Activated naive CD4-positive, alpha-beta T cell treated with anti-CD3 and anti-CD28 coated beads, Interleukin-2, amount 50 U/mL, for 72 hours (primary cell): ENCODE data around the gene RIPOR2. TPM values are rescaled to one million over a fixed set of nuclear protein-coding genes. Genes with fewer than 3 reads are reported as not detected.

Source experiments
- ATAC-seq, 2 donors: fragments of 150-1000 bp; cut with Tn5 transposase; 2 replicates each; pipeline ENCODE4 v1.10.0; 2021; ENCODE audit warnings: mild to moderate bottlenecking in 2 of 2, moderate library complexity in 2 of 2
- DNase-seq, 2 donors: peaks; one replicate each; pipeline ENCODE4 v3.0.0; 2021 to 2022; ENCODE audit warnings: low spot score in 2 of 2
- H3K27ac Mint-ChIP-seq, 2 donors: one replicate each; pipeline ENCODE4 v1.8.0; 2022; ENCODE audit warnings: mild to moderate bottlenecking in 2 of 2, mixed read lengths in 2 of 2
- H3K36me3 Mint-ChIP-seq, 2 donors: one replicate each; pipeline ENCODE4 v1.8.0; 2022; ENCODE audit warnings: mixed read lengths in 2 of 2
- H3K9me3 Mint-ChIP-seq, 2 donors: one replicate each; pipeline ENCODE4 v1.8.0; 2022; ENCODE audit warnings: mixed read lengths in 2 of 2
- total RNA-seq, 2 donors: library from RNA; stranded (reverse); gene quantifications; one replicate each; pipeline ENCODE4 v1.2.3, GENCODE V29; 2022

RIPOR2 gene, protein sequence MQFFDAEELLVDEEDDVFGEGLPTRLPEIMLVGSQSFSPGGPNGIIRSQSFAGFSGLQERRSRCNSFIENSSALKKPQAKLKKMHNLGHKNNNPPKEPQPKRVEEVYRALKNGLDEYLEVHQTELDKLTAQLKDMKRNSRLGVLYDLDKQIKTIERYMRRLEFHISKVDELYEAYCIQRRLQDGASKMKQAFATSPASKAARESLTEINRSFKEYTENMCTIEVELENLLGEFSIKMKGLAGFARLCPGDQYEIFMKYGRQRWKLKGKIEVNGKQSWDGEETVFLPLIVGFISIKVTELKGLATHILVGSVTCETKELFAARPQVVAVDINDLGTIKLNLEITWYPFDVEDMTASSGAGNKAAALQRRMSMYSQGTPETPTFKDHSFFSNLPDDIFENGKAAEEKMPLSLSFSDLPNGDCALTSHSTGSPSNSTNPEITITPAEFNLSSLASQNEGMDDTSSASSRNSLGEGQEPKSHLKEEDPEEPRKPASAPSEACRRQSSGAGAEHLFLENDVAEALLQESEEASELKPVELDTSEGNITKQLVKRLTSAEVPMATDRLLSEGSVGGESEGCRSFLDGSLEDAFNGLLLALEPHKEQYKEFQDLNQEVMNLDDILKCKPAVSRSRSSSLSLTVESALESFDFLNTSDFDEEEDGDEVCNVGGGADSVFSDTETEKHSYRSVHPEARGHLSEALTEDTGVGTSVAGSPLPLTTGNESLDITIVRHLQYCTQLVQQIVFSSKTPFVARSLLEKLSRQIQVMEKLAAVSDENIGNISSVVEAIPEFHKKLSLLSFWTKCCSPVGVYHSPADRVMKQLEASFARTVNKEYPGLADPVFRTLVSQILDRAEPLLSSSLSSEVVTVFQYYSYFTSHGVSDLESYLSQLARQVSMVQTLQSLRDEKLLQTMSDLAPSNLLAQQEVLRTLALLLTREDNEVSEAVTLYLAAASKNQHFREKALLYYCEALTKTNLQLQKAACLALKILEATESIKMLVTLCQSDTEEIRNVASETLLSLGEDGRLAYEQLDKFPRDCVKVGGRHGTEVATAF
- total RNA-seq = 100 to 1,000 TPM in 1 of 2 donors, 10 to 100 TPM in 1; 63.9 to 126 TPM

DNA sequence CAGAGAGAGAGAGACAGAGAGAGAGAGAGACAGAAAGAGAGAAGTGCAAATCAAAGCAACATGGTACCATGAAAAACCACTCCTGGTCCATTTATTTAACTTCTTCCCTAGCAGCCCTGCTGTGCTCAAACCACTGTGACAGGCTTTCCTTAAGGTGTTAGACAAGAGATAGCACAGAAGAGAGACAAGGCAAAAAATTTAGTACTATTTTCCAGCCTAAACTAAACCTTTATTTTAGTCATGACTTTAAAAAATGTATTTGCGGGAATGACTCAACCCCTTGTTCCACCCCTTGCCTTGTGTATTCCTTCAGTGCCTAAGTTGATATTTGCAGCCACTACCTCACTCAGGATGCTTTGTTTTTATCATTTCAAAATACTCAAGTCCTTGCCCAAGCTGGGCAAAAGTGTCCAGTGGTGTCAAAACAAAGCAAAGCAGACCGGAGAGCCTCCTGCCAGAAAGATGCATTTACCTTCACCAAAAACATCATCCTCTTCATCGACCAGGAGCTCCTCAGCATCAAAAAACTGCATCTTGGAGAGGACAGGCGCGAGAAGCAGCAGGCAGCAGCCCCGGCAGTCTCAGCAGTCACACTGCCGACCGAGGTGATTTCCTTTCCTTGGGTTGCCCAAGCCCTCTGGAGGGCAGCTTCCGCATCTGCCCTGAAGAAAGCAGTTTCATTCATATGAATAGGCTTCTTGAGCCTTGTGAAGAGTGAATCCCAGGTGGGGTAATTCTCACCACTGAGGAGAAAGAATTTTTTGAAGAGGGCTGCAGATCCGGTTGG is at the start of gene RIPOR2:
TSS of gene RIPOR2 (minus strand) at position 595 of the 787 bp plus-strand sequence. CDS start at position 533, 62 bp downstream.
- Mint-ChIP-seq H3K9me3 (no peaks in the 10 kb centered on the region), H3K36me3 (peaks cover 0 to 23% of the 10 kb centered on the region in 2 donors), H3K27ac (peak within 1 kb of the TSS; percentile 83 to 97)
- ATAC-seq = peak; percentile 47 to 54
- DNase-seq = peak in 1 of 2 donors; percentile 69

DNA sequence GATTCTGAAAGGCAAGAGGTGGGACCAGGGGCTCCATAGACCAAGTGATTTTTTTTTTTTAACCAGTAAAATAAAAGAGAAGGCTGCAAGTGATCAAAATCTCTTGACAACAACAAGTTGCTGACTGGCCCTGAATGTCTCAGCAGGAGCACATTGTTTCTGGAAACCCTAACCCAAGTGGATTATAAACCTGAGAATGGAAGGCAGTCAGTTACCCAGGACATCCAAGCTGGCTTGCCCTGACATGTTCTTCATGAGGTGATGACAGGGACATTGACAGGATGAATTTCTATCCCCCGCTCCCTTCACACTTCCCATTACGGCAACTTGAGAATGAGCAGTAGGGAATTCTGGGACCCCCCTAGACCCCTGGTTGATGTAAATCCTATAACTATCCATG is 49.6 kb upstream of the RIPOR2 start:
- ATAC-seq = no peak
- Mint-ChIP-seq H3K27ac (peak overlapping the region in 1 of 2 donors; percentile 56), H3K9me3 (peaks cover 5 to 9% of the 10 kb centered on the region in 2 donors), H3K36me3 (peaks cover 13 to 29% of the 10 kb centered on the region in 2 donors)
- no peak for DNase-seq

DNA sequence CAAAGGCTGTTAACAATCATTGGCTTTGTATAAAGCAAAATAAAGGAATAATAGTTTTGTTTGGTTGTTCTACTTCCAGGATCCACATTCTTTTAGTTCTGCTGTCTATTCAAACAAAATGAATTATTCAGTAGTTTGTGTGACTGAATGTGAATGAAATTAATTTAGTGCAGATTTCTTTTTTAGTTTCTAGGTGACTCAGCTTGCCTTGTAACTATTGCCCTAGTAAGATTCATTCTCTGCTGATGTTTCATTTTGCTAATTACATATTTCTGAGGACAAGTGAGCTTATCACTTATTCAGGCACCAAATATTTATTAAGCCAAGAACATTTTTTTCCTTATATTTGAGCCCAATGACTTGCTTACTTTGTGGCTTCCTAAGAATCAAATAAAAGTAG is 46.5 kb upstream of the RIPOR2 start:
- no peak overlapping the region for H3K27ac Mint-ChIP-seq
- no peak for ATAC-seq

DNA sequence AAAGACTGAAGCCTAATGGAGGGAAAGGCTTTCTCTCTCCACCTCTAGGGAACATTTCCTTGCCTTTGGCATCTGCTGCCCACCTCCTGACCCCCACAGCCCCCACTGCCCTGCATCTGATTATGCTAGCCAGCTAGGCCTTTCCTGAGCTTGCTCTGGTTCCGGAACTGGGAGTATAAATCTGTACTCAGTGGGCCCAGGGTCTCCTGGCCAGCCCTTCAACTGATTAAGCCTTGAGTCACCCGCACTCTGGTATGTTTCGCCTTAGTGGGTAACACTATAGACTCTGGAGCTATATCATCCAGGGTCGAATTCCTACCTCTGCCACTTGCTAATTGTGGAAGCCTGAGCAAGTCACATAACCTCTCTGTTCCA is 45.6 kb upstream of the RIPOR2 start:
- peaks cover 0 to under 1% of the 10 kb centered on the region in 2 donors for H3K9me3 Mint-ChIP-seq
- H3K27ac Mint-ChIP-seq = no peak overlapping the region
- ATAC-seq = no peak
- H3K36me3 Mint-ChIP-seq = peaks cover 2 to 24% of the 10 kb centered on the region in 2 donors
- DNase-seq = no peak

More for the DNA sequence above, 46.5 kb upstream of the RIPOR2 start:
- H3K9me3 Mint-ChIP-seq = peaks cover 2 to 7% of the 10 kb centered on the region in 2 donors
- DNase-seq = no peak
- H3K36me3 Mint-ChIP-seq = peaks cover 11 to 29% of the 10 kb centered on the region in 2 donors

DNA sequence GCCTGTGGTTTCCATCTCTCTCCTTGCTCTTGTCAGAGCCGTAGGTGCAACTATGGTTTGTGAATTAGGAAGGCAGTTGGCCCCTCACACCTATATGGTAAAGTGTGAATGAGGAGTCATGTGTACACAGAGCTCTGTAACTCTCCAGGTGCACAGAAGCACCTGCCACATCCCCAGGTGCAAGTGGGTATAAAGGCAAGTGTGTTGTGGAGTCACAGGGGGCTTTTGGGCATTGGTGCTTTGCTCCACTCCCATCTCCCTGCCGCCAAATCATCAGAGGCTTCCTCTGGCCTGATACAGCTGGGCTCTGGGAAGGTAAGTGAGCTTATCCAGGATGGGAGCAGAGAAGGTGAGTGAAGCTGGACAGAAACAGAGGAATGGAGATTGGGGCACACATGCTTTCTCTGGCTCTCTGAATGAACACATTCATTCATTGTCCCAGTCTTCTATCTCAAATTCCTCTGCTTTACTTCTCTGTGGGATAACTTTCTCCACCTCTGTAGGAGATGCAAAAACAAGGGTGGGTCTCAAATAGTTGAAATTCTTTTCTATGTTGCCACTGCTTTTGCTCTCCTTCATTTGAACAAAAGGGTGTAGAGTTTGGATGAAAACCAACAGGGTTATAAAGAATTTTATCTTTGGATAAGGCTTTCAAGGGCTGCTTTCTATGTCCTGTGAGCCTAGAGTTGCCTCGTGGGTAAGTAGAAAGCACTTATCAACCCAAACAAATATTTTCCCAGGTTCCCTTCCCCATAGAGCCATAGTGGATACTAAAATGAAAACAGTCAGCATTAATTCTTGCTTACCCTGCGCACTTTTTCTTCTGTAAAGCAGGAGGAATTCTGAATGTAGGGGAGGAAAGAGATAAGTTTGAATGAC is 45.0 kb upstream of the RIPOR2 start:
- peak; percentile 43 to 49 for ATAC-seq
- no peak overlapping the region for H3K27ac Mint-ChIP-seq
- no peaks in the 10 kb centered on the region for H3K9me3 Mint-ChIP-seq
- H3K36me3 Mint-ChIP-seq = peaks cover 0 to 21% of the 10 kb centered on the region in 2 donors
- DNase-seq = no peak

DNA sequence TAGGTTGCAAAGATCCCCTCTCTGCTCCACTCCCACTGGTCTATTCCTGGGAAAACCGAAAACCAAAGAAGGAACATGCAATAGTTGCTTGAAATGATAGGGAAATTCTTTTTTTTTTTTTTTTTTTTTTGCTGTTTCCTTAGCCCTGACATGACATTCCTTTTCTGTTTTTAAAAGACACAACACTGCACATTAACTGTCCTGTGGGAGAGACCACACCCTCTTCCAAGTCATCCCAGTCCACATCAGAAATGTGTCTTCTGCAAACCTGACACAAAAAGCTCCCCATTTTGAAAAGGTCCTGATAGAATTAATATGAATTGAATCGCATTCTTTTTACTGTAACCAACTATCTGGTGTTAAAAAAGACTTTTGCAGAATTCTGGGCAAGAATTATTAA is 43.4 kb upstream of the RIPOR2 start:
- H3K27ac Mint-ChIP-seq = no peak overlapping the region
- H3K9me3 Mint-ChIP-seq = no peaks in the 10 kb centered on the region
- ATAC-seq = no peak
- DNase-seq = no peak
- peaks cover 0 to 21% of the 10 kb centered on the region in 2 donors for H3K36me3 Mint-ChIP-seq

DNA sequence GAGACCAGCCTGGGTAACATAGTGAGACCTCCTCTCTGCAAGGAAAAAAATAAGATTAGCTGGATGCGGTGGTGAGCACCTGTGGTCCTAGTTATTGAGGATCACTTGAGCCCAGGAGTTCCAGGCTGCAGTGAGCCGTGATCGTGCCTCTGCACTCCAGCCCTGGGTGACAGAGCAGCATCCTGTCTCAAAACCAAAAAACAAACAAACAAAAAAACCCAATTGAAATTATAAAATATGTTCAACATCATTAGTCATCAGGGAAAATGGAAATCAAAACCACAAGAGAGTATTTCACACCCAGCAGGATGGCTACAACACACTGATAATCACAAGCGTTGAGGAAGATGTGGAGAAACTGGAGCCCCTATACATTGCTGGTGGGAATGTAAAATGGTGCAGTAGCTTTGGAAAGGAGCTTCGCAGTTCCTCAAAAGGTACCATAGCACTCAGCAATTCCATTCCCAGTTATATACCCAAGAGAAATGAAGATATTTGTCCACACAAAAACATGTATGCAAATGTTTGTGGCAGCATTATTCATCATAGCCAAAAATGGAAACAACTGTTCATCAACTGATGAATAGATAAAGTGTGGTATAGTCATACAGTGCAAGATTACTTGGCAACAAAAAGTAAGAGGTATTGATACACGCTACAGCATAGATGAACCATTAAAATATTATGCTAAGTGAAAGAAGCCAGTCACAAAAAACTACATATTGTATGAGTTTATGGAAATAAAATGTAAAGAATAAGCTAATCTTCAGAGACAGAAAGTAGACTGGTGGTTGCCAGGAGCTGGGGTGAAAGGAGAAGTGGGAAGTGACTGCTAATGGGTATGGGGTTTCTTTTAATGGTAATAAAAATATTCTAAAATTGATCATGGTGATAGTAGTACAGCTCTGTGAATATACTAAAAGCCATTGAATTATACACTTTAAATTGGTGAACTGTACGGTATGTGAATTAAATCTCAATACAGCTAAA is 38.7 kb upstream of the RIPOR2 start:
- DNase-seq (no peak), ATAC-seq (peak; percentile 95 to 96)
- Mint-ChIP-seq H3K9me3 (no peaks in the 10 kb centered on the region), H3K36me3 (peaks cover 0 to 27% of the 10 kb centered on the region in 2 donors), H3K27ac (peak overlapping the region; percentile 64 to 96)

DNA sequence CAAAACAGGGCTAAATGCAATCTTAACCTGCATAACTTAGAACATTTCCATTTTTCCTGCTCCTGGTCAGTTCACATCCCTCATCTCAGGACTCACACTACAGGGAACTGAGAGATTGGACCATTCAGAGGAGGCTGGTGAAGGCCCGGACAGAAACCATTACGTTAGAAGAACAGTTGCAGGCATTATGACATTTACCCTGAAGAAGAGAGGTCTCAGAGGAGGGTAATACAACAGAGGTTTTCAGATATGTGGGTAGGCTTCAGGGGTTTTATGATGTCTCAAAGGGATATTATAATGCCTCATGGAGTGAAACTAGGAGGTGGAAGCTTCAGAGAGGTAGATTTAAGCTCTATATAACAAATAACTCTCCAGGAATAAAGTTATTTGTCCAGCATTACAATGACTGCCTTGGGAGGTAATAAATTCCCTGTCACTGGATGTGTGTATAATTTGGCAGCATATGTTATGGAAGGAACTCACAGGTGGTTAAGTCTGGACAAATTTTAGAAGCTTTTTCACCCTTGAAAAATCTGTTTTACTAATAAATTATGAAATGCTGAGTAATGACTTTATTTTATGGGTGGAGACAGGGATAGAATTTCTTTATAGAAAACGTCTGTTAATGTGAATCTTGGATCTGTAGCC is 36.7 kb upstream of the RIPOR2 start:
- DNase-seq = no peak
- Mint-ChIP-seq H3K9me3 (no peaks in the 10 kb centered on the region), H3K36me3 (peaks cover 0 to 21% of the 10 kb centered on the region in 2 donors), H3K27ac (peak overlapping the region in 1 of 2 donors; percentile 17)
- ATAC-seq = no peak

DNA sequence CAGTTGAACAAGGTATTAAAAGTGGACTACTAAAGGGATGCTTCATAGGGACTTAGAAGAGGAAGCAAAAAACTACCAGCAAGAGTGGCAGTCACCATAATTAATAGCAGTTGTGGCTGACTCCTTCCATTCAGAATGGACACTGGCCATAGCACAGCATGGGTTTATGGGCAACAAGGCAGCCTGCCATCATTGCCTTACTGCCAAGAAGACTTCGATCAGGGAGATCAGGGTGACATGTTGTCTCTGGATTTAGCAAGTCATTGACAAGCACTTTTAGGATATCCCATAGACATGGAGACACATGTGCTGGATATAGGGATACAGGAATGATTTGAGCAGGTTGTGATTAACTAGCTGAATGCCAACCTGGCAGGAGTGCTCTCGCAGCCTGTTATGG is 35.3 kb upstream of the RIPOR2 start:
- DNase-seq (no peak), ATAC-seq (no peak)
- Mint-ChIP-seq H3K27ac (no peak overlapping the region), H3K9me3 (no peaks in the 10 kb centered on the region), H3K36me3 (peaks cover 0 to 17% of the 10 kb centered on the region in 2 donors)

DNA sequence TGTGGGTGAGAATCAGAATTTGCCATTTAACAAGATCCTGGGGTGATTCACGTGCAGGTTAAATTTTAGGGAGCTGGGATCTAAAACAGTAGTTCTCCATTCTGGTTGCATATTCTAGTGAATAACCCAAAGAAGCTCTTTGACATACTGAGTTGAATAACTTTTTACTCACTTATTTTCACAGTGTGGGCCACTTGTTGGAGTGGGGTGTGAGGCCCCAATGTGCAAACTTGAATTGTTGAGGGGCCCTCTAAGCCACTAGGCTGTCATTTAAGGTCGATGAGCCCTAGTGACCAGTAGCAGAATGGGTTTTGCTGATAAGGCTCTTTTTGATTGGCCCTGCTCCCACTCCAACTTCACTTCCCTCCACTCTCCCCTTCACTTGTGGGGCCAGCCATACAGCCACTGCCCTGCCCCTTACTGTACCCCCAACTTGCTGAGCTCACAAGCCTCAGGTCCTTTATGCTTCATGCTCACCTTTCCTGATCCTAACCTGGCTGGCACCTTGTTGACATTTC is 33.6 kb upstream of the RIPOR2 start:
- Mint-ChIP-seq H3K36me3 (peaks cover 0 to 17% of the 10 kb centered on the region in 2 donors), H3K27ac (peak overlapping the region in 1 of 2 donors; percentile 65), H3K9me3 (no peaks in the 10 kb centered on the region)
- no peak for ATAC-seq
- no peak for DNase-seq

DNA sequence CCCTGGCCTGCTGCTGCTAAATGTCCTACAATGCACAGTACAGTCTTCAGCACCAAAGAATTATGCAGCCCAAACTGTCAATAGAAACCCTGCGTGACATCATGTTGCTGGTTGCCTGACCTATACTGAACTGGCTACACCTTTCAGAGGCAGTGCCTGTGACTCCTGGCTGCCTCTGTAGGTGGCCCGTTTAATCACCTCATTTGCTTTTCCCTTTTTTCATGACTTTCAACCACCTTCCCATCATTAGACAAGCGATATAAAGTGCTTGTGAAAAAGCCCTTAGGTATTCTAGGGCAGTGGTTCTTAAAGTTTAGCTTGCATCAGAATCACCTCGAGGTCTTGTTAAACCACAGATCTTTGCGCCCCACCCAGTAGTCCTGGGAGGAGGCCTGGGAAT is 33.0 kb upstream of the RIPOR2 start:
- H3K27ac Mint-ChIP-seq = no peak overlapping the region
- peaks cover 0 to 3% of the 10 kb centered on the region in 2 donors for H3K9me3 Mint-ChIP-seq
- H3K36me3 Mint-ChIP-seq = peaks cover 0 to 17% of the 10 kb centered on the region in 2 donors
- ATAC-seq (peak in 1 of 2 donors; percentile 28), DNase-seq (no peak)

DNA sequence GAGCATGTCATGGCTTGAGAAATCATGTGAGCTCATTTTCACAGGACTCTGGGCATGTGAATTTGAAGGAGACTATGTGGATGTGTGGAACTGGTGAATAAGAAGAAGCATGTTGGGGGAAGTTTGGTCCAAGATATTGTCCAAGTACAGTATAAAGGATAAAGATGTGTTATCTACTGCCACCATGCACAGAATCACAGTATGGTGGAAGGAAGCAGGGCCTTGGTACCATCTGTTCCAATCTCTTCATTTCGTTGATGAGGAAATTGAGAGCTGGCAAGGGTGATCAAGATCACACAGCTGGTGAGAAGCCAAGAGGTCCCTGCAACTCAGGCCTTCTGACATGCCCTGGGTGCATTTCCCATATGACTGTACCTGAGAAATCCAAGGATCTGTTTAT is 31.5 kb upstream of the RIPOR2 start:
- DNase-seq = no peak
- H3K9me3 Mint-ChIP-seq = peaks cover 0 to 3% of the 10 kb centered on the region in 2 donors
- no peak for ATAC-seq
- H3K36me3 Mint-ChIP-seq = peaks cover 0 to 17% of the 10 kb centered on the region in 2 donors
- H3K27ac Mint-ChIP-seq = no peak overlapping the region

DNA sequence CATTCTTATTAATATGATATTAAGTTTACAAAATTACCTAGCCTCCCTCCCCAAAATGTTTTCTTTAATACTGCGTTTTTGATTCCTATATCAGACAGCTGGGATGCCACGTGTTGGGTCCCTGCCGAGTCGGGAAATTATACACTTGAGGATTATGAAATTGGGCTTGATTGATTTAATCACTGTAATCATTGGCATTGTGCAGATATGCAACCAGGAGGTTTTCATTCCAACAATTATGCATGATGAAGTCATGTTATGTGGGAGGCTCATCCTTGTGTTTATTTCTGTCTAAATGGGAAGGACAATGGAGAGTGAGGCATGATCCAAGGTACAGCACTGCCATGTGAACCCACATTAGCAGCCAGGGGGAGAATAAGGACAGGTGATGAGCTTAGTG is 30.6 kb upstream of the RIPOR2 start:
- DNase-seq = no peak
- Mint-ChIP-seq H3K36me3 (peaks cover 0 to 17% of the 10 kb centered on the region in 2 donors), H3K9me3 (peaks cover 0 to 3% of the 10 kb centered on the region in 2 donors), H3K27ac (no peak overlapping the region)
- ATAC-seq = no peak
